Measurements from ENCODE around the gene CHAC1.
"Not testable (repeated sequence)": the region's sequence is repeated elsewhere in the genome, so short reads cannot be mapped to it uniquely, and the experiment has no call there.

CHAC1 gene

DNA sequence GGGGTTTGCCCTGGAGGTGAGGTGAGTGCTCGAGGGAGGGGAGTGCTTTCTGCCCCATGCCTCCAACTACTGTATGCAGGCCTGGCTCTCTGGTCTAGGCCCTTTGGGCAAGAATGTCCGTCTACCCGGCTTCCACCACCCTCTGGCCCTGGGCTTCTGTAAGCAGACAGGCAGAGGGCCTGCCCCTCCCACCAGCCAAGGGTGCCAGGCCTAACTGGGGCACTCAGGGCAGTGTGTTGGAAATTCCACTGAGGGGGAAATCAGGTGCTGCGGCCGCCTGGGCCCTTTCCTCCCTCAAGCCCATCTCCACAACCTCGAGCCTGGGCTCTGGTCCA is 14.8 kb upstream of the CHAC1 start:
- no peak for DNase-seq

DNA sequence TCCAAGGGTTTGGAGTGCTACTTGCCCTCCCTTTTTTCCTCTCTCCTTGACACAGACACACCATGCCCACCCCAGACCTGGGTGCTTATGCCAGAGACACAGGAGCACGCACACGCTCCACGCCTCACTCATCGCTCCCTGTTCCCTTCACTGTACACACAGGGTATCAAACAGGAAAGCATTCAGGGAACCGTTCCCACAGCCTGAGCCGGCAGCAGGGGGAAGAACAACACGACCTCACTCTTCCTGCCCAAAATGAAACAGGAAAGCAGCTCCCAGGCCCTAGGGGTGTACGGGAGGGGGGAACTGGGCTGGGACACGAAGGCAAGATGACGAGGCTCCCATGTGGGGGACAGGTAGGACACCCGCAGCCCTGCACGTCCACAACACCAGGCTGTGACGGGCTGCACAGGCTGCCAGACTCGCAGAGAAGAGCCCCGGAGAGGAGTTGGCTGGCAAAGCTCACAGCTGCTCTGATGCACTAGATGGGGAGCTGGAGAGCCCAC is 12.9 kb upstream of the CHAC1 start:
- no peak for DNase-seq

DNA sequence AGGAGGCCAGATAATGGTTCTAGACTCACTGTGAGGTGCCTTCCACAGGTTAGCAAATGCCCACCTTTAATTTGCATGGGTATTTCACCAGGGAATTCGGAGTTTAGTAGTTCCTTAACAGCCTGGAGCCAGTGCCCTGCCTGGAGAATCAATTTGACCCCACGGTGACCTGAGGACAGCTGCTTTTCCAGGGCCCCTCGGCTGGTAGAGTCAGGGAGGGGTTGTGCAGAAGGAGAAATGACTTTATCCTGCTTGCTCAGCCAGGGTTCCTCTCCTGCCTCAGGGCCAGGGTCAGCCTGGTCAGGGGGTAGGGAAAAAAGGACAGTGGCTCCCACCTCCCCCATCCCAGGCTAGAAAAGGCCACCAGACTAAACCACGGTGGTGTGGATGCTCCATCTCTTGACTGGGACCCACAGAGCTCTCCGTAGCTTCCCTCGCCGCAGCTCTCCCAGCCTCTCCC is 12.2 kb upstream of the CHAC1 start:
- no peak for DNase-seq

DNA sequence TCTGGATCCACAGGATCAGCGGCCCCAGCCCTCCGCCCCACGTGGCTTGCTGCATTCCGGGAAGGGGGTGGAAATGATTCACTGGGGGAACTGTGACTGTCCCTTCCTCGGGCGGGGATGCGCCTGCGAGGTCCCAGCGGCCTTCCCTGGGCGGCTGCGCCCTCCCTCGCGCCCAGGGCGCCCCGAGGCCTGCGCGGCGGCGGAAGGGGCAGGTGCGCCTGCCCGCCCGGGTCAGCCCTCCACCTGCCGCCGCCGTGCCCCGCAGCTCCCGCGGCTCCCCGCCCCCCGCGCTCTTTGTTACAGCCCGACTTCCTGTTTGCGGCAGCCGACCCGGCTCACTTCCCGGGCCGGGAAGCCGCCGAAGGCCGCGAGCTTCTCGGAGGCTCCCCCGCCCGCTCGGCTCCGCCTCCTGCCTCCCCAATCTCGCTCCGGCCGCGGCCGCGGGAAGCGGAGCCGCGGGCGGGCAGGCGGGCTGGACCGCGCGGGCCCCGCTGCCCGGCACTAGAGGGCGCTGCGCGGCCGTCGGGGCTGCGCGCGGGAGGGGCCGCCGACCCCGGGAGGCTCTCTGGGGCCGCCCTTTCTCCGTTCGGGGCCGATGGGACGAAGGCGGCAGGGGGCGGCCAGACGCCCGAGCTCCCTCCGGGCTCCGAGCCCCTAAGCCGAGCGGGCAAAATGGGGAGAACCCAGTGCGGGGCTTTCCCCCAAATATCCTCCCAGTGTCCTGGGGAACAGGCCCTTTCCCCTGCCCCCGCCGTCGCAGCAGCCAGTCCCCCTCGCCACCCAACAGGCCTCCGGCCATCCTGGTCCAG is 11.5 kb upstream of the CHAC1 start:
- DNase-seq, result peak; percentile 70 to 73

DNA sequence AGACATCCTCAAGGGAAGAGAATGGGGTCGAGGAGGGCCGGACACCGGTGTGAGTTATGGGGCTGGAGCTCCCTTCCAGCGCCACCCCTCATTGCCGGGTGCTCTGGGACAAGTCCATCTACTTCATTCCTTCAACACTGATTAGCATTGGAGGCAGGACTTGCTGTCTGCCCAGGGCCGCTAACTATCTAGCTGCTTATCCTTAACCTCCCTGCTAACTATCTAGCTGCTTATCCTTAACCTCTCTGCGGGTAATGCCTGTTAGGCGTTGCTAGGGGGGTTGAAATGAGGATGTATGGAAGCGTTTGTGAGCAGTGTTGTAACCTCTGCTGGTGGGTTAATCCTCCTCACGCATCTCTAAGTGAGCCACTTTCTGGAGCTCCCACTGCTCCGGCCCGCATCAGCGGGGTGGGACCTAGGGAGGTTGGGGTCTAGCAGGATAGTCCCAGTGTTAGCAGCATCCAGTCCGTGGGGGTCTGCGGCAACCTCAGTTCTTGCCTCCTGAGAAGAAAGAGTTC is 10.9 kb upstream of the CHAC1 start:
- no peak for DNase-seq

DNA sequence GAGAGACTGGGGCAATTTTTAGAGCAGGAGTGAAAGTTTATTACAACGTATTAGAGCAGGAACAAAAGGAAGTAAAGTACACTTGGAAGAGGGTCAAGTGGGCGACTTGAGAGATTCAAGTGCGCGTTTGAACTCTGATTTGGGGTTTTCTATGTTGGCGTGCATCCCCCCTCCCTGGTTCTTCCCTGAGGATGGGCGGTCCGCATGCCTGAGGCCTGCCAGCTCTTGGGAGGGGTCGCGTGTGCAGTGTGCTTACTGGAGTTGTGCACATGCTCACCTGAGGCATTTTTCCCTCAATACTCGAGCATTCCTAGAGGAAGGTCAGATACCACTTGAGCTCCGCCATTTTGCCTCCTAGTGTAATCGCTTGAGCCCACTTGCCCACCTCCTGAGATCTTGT is 10.4 kb upstream of the CHAC1 start:
- no peak for DNase-seq

DNA sequence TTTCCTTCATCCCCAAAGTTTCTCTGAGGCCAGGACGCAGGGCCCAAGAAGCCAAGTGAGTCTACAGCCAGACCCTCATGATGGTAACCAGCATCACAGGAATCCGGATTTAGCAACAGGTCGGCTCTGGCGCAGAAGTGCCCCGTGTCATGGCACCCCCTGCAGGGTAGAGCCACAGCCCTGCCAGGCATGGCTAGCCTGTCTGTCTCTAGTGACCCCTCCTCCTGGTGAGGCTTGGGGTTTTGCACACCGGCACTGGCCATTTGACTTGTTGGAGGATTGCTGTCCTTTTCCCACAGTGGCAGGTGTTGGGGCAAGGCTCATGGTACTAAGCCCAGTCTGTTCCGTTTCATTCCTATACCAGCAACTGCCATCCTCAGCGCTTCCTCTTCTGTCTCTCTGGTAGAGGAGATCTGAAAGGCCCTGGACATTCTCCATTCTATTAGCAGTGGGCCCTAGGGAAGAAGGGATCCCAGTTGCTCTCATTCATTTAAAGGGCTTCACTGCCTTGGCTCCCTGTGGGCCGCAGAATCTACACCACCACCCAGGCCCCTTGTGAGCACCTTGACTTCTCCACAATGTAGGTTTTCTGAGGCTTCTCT is 9.4 kb upstream of the CHAC1 start:
- DNase-seq, result no peak

DNA sequence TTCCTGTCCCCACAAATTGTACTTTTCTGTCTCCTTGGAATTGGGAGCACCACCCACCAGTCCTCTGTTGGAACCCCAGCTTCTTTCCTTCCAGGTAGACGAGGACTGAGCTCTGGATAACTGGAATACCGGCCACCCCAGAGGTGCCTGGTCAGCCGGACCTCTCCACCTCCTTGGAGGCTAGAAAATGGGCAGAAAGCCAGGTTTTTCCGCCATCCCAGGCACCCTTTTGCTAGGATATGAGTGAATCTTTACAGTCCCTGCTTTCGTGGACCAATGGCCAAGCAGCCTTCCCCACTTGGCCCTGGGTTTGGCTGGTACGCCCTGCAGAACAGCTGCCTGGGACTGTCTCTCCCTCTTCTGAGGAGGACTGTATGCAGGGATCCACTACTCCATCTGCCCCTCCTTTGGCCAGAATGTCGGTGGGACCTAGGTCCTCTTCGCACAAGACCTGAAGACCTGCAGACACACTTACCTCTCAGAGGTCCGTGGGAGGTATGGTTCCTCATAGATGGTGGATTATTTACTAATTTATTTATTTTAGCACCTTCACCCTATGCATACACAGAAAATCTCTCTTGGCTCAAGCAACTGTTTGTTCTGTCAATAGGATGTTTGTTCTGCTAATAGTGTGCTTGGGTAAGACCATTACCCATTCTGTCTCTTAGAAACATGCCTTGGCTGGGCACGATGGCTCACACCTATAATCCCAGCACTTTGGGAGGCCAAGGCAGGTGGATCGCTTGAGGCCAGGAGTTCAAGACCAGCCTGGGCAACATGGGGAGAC is 8.6 kb upstream of the CHAC1 start:
- no peak for DNase-seq

DNA sequence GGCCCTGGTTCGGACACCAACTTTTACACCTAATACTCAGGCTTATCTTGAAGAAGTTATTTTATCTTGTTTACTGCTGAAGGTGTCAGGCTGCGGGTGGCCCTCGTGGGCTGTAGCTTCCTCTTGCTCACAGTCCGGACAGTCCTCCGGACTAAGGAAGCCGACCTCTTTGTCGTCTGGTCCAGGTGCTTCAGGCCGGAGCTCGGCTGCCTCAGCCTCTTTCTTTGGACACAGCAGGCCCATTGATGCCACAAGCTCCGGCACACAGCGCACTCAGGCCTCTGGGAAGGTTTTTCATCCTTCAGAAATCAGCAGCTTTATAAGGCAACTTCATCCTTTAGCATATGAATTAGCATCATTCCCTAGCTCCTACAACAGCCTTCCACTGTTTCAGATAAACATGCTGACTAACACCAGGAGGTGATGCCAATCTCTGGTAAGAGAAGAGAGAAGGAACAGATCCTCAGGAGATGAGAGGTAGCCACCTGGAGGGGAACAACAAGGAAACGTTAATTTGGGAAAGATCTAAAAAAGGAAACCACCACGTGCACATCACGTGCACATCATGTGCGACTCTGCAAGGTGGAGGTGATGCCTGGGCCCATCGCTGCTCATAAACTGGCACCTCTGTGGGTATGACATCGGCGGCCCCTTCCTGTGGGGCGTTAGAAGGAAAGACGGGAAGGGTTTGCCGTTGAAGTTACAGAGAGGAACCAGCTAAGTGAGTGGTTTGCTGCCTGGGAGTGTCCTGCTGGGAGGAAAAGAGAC is 4.4 kb upstream of the CHAC1 start:
- DNase-seq, result no peak

DNA sequence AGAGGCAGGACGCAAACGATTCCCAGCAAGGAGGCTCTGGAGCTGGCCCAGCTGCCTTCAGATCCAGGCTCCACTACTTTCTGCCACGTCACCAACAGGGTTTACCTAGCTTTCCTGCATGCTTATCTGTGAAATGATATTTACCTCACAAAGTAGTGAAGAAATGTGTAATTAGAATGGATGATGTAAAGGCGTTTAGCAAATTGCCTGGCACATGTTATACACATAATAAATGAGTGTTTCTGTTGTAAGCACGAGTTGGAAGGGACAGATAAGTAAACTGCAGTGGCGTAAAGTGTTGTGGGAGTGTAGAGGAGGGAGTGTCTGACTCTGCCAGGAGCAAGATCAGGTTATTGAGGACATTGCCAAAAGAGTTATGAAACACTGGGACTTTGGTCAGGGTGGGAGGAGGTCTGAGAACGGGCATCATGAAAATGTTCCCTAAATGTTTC is 3.5 kb upstream of the CHAC1 start:
- DNase-seq, result no peak

DNA sequence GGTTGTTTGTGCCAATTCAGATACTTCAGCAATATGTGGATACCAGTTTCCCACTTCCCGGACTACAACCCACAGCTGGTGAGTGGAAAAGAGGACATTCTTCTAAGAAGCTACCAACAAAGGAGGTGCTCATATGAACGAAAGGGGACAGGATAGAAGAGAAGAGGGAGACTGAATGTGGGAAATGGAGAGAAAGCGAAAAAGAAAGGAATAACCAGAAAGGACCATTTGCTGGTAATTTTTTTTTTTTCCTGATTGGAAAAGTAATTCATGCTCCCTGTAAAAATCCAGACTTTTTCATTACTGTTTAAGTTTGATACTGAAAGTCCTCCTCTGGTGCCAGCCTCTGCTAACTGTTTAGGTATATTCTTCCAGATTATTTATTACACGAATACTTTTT is 1.5 kb upstream of the CHAC1 start:
- no peak for DNase-seq

DNA sequence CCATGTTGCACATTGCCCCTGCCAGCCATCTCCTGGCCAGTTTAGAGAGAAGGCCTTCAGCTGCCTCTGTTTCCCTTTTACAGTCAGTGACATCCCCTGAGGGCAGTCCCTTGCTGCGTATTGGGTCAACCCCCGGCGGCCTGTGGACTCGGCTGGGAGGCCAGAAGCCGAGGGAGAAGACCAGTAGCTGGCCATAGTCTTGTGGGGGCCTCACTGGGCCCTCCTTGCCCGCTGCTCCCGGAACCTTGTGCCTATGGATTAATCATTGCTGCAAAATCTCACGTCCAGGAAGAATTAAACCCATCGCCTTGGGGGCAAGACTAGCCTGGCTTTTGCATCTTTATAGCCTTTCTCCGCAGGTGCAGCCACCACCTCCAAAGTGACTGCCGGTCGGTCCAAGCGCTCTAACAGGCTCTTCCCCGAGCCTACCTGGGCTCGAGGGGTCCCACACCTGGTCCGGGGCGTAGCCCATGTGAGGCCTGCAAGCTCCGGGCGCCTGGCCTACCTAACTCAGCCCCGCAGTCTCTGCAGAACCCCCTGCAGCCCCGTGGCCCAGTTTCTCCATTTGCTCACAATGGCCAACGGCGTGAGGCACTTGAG is 870 bp upstream of the CHAC1 start:
- DNase-seq, result no peak

DNA sequence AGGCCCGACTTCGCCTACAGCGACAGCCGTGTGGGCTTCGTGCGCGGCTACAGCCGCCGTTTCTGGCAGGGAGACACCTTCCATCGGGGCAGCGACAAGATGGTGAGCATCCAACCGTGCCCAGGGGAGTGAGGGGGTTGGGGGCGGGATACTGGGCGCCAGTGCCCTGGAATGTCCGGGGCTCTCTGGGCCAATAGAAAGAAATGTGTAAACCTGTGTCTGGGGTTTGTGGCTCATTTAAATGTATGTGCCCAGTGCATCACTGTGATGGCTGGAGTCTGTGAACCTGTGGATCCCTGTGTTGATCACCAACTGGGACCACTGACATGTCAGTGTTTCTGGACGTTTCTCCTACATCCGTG is 423 bp downstream of the CHAC1 start:
- no peak for DNase-seq

DNA sequence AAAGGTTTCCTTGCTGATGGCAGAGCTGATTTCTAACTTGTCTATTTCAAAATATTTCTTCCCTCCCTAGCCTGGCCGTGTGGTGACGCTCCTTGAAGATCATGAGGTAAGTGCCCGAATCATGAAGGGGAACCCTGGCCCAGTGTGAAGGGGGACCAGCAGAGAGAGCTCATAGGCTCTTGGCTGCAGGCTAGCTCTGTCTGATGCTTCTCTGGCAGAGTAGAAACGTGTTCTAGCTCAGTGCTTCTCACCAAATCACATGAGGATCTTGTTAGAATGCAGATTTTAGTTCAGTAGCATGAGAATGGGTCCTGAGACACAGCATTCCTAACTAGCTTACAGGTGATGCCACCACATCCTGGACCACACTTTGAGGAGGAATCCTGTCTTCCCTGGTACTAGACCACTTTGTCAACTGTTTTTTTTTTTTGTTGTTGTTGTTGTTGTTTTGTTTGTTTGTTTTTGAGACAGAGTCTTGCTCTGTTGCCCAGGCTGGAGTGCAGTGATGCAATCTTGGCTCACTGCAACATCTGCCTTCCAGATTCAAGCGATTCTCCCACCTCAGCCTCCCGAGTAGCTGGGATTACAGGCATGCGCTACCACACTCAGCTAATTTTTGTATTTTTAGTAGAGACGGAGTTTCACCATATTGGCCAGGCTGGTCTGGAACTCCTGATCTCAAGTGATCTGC is 1.0 kb downstream of the CHAC1 start:
- DNase-seq, result not testable (repeated sequence)

DNA sequence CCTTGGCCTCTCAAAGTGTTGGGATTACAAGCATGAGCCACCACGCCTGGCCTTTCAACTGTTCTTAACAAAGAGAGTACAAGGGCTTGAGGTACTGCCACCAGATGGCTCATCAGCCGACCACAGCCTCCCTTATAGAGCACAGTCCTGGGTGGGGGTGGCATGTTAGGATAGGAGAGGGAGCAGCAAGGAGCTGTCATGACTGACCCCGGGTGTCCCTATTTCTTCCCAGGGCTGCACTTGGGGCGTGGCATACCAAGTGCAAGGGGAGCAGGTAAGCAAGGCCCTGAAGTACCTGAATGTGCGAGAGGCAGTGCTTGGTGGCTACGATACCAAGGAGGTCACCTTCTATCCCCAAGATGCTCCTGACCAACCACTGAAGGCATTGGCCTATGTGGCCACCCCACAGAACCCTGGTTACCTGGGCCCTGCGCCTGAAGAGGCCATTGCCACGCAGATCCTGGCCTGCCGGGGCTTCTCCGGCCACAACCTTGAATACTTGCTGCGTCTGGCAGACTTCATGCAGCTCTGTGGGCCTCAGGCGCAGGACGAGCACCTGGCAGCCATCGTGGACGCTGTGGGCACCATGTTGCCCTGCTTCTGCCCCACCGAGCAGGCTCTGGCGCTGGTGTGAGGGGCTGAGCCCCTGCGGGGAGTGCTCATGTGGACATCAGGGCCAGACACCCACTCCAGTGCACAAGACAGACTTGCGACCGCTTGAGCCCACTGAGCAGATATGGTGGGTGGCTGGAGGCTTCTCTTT is 2.1 kb downstream of the CHAC1 start:
- DNase-seq, result no peak

DNA sequence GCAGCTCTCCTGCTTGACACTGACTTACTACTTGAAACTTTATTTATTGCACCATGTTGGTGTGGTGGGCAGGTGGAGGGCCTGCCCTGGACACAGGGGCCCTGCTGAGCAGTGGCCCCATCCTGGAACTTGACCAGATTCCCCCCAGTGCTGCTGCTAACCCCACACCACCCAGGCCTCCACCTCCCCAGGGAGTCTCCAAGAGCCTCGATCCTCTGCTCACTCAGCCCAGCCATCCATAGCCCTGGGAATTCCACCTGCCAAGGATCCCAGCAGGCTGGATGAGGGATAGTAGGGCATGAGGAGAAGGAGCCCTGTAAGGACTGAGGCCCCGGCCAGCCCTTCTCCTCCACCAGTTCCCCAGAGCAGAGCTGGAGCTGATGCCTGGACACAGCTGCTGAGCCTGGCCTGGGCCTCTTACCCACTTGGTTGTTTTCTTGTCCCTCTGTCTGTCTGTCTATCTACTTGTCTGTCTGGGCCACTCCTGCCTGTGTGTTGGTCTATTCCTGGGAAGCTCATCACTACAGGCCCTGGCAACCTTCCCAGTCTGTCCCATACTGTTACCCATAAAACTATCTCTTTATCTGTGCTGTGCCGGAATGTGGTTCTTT is 2.8 kb downstream of the CHAC1 start:
- no peak for DNase-seq

DNA sequence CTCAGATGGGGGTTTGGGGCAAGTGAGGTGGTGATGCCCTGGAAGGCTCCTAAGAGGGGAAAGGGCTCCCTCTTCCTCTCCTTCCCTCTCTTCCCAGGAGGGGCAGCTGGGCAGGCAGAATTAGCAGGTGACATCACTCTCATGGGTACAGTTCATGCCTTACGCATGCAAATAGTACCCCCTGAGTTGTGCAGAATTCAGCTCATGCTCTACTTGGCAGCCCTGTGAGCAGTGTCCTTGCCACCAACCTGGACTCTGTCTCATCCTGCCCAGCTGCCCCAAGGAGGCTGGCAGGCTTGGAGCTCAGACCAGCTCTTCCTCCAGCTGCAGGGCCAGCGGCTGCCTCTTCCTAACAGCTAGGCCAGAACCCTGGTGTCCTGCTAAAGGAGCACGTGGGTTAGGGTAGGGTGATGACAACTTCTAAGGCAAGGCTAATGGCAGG is 3.3 kb downstream of the CHAC1 start:
- no peak for DNase-seq

DNA sequence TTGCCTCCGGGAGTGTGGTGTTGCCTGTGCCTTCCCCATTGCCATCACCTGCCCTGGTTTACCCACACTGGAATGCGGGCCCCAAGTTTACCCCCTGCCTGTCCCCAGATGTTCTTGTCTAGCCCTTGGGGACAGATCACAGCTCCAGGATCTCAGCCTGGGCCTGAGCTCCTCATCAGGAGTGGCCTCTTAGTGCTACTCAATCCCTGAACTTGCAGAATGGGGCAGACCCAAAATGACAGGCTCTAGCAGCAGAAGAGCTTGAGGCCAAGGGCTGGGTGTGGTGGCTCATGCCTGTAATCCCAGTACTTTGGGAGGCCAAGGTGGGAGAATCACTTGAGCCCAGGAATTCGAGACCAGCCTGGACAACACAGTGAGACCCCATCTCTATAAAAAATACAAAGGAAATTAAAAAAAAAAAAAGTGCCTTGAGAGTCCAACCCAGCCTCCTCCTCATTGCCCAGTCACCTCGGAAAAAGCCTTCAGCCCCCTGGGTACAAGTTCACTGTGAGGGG is 3.8 kb downstream of the CHAC1 start:
- no peak for DNase-seq

DNA sequence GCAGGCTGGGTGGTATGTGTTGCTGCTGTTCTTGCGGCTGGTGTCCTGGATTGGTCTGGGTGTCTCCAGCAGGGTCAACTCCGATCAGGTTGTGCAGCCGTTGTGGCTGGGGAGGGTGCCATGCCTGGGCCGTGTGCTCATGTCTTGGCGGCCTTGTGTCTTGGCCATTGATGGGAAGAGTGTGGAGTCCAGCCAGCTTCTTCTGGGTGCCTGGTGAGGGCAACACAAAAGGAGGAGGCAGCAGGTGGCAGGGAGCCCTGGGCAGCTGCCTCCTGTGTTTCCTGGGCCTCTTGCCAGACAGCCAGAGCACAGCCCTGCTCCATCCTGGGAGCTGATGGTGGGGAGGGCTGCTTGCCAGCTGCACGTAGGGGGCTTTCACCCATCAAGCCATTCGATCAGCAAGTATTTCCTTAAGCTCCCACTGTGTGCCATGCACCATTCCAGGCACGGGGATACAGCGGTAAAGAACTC is 4.3 kb downstream of the CHAC1 start:
- no peak for DNase-seq

DNA sequence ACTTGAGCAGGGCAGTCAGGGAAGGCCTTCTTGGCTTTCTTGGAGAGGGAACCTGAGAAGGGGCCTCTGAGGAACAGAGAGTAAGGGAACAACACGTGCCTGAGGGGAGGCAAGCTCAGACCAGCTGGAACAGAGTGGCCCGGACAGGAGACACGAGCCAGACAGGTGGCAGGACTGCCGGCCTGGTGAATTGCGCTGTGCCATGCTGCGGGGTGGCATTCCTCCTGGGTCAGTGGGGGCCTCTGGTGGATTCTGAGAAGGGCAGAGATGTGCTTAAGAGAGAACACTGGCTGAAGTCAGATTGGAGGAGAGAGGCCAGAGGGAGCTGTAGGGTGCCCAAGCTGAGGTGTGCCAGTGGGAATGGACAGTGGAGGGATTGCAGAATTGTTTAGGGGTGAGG is 4.9 kb downstream of the CHAC1 start:
- no peak for DNase-seq

Data from CD4-positive, alpha-beta T cell treated with Interleukin-4 for 1 hour (primary cell).